HG03025 (cell line): ENCODE results near the gene SYNM.
"Not testable (repeated sequence)": the region's sequence is repeated elsewhere in the genome, so short reads cannot be mapped to it uniquely, and the experiment has no call there.

Source experiments
- ATAC-seq: cut with Tn5 transposase; IDR thresholded peaks from one replicate; pipeline ENCODE4 v1.9.1; 2021; ENCODE audit warnings: mild to moderate bottlenecking, moderate library complexity; ENCODE audit not compliant: unreplicated experiment, low FRiP score

The SYNM gene

DNA sequence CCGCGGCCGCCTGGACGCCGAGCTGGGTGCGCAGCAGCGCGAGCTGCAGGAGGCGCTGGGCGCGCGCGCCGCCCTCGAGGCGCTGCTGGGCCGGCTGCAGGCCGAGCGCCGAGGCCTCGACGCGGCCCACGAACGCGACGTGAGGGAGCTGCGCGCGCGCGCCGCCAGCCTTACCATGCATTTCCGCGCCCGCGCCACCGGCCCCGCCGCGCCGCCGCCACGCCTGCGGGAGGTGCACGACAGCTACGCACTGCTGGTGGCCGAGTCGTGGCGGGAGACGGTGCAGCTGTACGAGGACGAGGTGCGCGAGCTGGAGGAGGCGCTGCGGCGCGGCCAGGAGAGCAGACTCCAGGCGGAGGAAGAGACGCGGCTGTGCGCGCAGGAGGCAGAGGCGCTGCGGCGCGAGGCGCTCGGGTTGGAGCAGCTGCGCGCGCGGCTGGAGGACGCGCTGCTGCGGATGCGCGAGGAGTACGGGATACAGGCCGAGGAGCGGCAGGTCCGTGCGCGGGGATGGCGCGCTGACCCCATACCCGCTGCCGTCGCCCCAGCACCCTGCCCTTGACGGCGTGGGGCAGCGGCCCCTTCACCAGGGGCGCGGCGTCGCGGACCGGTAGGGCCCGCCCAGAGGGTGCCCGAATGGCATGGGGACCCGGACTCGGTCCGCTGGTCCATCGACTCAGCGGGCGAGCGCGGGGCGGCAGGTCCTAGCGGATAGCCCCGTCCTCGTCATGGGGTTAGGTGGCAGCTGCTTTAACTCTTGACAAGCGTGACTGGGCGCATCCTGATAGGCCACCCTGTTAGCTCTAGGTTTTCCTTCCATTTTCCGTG lies 848 bp downstream of the SYNM start:
- no peak for ATAC-seq

- no peak for ATAC-seq
Measured at GRCh38 chr15:99106417-99107220, 1.7 kb downstream of the SYNM start.

- ATAC-seq, result no peak
Measured at GRCh38 chr15:99108993-99109392, 4.1 kb downstream of the SYNM start.

- ATAC-seq, result no peak
Measured at GRCh38 chr15:99109555-99110021, 4.7 kb downstream of the SYNM start.

- ATAC-seq, result no peak
Measured at GRCh38 chr15:99110093-99110492, 5.2 kb downstream of the SYNM start.

GRCh38 chr15:99110581-99111320 lies 5.9 kb downstream of the SYNM start:
- ATAC-seq, result no peak

DNA sequence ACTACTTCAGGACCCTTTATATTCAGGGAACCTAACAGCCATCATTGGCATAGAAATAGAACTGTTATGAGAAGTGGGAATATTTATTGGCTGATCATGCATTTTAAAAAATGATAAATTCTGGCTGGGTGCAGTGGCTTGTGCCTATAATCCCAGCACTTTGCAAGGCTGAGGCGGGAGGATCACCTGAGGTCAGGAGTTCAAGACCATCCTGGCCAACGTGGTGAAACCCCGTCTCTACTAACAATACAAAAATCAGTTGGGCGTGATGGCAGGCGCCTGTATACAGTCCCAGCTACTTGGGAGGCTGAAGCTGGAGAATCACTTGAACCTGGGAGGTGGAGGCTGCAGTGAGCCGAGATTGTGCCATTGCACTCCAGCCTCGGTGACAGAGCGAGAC lies 6.8 kb downstream of the SYNM start:
- not testable (repeated sequence) for ATAC-seq

DNA sequence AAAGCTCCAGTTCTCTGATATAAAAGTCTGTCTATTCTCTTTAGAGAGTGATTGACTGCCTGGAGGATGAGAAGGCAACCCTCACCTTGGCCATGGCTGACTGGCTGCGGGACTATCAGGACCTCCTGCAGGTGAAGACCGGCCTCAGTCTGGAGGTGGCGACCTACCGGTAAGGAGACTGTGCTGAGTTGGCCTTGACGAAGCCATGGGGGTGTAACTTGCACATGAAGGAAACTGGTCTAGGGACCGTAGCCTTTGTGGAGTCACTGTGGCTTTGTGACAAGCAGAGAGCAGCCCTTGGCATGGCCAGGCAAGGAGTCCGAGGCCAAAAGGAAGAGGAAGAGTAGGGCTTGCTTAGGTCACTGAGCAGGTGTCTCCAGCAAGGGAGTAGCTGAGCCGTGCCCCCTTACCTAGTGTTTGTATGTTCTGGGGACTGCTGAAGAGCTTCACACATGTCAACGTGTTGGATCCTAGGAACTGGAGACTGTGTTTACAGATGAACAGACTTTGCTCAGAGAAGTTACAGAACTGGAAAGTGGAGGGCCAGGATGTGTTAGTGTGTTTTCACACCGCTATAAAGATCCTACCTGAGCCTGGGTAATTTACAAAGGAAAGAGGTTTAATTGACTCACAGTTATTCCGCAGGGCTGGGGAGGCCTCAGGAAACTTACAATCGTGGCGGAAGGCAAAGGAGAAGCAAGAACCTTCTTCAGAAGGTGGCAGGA lies 8.8 kb downstream of the SYNM start:
- ATAC-seq, result no peak

- ATAC-seq, result no peak
Measured at GRCh38 chr15:99114511-99115299, 9.8 kb downstream of the SYNM start.

DNA sequence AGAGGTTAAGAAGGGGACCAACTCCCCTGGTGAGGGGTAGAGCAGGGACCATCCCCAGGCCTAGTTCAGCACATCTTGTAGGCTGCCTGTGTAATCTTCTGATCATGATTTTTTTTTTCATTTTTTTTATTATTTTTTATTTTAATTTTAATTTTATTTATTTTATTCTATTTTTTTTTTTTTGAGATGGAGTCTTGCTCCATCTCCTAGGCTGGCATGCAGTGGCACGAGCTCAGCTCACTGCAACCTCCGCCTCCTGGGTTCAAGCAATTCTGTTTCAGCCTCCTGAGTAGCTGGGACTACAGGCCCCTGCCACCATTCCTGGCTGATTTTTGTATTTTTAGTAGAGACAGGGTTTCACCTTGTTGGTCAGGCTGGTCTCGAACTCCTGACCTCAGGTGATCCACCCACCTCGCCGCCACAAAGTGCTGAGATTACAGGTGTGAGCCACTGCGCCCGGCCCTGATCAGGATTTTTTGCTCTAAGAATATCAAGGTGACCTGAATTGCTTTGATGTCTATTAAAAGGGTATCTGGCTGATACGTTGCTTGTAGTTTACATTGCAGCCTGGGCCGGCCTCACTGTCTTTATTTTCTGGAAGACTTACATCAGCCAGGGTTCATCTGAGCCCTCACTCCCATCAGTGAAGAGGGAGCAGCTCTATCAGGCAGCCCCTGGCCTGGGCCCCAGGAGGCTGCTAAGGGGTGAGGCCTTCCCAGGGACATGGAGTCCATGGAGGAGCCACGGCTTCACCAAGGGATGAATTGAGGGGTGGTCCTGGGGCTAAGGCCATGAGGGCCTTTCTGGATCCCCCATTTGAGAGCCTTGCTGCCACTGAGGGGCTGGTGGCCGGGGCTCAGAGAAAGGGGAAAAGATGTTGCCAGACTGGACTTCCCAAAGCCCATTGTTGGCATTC lies 10.7 kb downstream of the SYNM start:
- no peak for ATAC-seq

GRCh38 chr15:99117111-99117510 lies 12.2 kb downstream of the SYNM start:
- ATAC-seq, result no peak

DNA sequence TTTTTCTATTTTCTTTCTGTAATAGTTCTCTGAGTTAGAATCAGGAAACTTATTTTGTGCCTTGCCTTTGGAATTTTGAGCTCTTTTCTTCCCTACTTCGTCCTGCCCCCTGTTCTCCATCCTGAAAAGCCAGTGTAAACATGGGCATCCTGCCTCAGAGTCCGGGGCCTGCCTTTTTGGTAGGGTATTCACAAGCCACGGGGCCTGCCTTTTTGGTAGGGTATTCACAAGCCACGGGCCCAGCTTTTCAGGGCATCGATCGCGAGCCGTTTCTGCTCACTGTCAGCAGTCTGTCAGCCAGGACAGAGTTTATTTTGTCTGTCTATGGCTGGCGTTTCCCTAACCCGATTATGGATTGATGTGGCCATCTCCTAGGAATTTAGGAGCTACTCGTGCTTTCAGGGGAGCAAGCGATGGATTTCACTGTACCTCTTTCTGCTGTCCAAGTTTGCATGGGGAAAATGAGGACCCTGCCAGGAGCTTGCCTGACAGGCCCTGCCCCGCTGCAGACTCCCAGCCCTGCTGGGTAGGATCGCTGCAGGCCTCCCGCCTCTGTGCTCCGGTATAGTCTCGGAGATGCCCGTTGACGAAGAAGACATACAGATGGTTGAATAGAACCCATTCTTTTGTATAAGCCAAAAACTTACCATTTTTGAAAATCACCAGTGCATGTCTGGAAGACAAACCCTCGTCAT lies 12.8 kb downstream of the SYNM start:
- no peak for ATAC-seq

DNA sequence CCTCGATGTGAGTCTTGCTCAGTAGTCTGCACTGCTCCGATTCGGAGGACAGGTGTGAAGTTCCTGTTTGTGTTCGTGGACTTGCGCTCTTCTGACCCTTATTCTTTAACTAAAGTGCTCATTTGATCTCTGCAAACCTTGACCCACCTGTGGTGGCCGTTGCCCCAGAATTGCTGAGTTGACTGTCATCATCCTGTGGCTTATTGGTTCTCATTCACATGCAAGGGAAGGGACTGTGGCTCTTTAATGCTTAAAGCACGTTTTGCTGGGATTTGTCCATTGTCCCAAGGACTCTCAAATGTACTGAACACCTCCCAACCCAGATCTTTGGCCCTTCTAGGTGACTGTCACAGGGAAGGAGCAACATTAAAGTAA lies 13.4 kb downstream of the SYNM start:
- no peak for ATAC-seq

GRCh38 chr15:99118801-99119546 lies 14.1 kb downstream of the SYNM start:
- no peak for ATAC-seq

DNA sequence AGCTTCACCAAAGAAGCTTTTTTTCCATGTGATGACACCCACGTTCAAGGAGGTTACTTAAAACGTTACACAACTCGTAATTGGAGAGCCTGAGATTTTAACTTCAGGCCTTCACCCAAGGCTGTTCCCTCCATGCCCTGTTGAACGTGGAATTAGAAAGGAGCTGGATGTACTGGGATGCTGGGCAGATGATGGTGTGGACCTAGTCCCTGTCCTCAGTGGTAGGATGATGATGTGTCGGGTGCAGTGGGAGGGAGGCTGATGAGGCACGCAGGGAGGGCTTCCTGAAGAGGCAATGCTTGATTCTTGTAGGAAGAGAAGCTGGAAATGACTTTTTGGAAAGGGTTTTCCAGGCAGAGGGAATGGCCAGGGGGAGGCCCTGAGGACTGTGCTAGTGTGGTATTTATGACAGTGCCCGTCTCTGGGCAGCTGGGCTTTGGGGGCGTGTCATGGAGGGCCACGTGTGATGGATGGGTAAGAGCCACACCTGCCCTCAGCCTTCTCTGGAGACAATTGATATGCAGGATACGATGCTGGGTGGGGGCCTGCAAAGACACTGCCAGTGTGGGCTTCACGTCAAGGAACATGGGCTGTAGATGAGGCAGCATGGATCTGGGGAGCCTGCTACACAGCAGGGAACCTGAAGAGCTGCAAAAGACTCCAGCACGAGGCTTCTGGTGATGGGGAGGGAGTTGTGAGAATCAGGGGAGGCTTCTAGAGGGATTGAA lies 15.3 kb downstream of the SYNM start:
- no peak for ATAC-seq

- ATAC-seq, result no peak
Measured at GRCh38 chr15:99121207-99121606, 16.3 kb downstream of the SYNM start.
